Panc1 (cell line): ENCODE results near the gene RAB3IP. TPM values are rescaled to one million over a fixed set of nuclear protein-coding genes. Genes with fewer than 3 reads are reported as not detected.

ENCODE experiments used
- ATAC-seq: fragments of 200-7000 bp; cut with Tn5 transposase; 2 replicates; pipeline ENCODE4 v1.9.1; 2020; ENCODE audit warnings: mild to moderate bottlenecking, moderate library complexity
- BruUV-seq: library from RNA; stranded (reverse); fragments of 400-500 nt; replicated peaks from 2 replicates; lab custom pipeline; 2021; lab: Mats Ljungman, UMichigan
- CTCF ChIA-PET: fragments of 300-600 bp; sonication (Branson Sonifier 250); formaldehyde crosslinking; loops from one replicate; lab custom pipeline; 2022; ENCODE audit warnings: antibody characterized with exemption; lab: Charles Lee
- POLR2A ChIA-PET: fragments of 300-600 bp; sonication (Branson Sonifier 250); formaldehyde crosslinking; loops from one replicate; lab custom pipeline; 2022; ENCODE audit warnings: antibody characterized with exemption; lab: Charles Lee
- DNase-seq: peaks from one replicate; pipeline ENCODE4 v3.0.0-alpha.2; 2010; ENCODE audit warnings: low read depth, low spot score
- H3K27ac ChIP-seq: 2 replicates; pipeline ENCODE4 v1.5.1; 2011; ENCODE audit warnings: mild to moderate bottlenecking, low read length, inconsistent platforms
- H3K27me3 ChIP-seq: fragments of 200-500 bp; sonication (Bioruptor generic); 2 replicates; pipeline ENCODE4 v1.6.0; 2014; ENCODE audit warnings: low read length, inconsistent platforms; ENCODE audit not compliant: control insufficient read depth, insufficient read depth
- H3K36me3 ChIP-seq: fragments of 200-500 bp; sonication (Bioruptor generic); 2 replicates; pipeline ENCODE4 v1.5.1; 2014; ENCODE audit warnings: inconsistent platforms, mild to moderate bottlenecking, low read length, moderate library complexity; ENCODE audit not compliant: control insufficient read depth, insufficient read depth
- H3K4me1 ChIP-seq: 2 replicates; pipeline ENCODE4 v1.5.1; 2011; ENCODE audit warnings: inconsistent platforms, mild to moderate bottlenecking, low read length, moderate library complexity; ENCODE audit not compliant: control insufficient read depth, insufficient read depth
- H3K4me3 ChIP-seq, 2 experiments: 2 replicates each; pipeline ENCODE4 v1.5.1; 2011 to 2012; ENCODE audit warnings: low read depth in 2 of 2, low read length in 2 of 2, mild to moderate bottlenecking in 2 of 2, inconsistent platforms in 1 of 2, moderate library complexity in 1 of 2
- H3K9me3 ChIP-seq: fragments of 200-500 bp; sonication (Bioruptor generic); 2 replicates; pipeline ENCODE4 v1.5.1; 2014; ENCODE audit warnings: low read depth, mild to moderate bottlenecking, inconsistent platforms, low read length, moderate library complexity; ENCODE audit not compliant: control insufficient read depth, insufficient read depth
- POLR2AphosphoS5 ChIP-seq: IDR thresholded peaks from 2 replicates; pipeline ENCODE4 v1.6.1; 2012; ENCODE audit warnings: mild to moderate bottlenecking, low read depth, low read length, moderate library complexity
- SIN3A ChIP-seq: IDR thresholded peaks from 2 replicates; pipeline ENCODE4 v1.6.1; 2012; ENCODE audit warnings: low read depth, mild to moderate bottlenecking, low read length, moderate library complexity, borderline replicate concordance; ENCODE audit not compliant: insufficient read depth
- TCF7L2 ChIP-seq: IDR thresholded peaks from 2 replicates; pipeline ENCODE4 v1.6.1; 2011; ENCODE audit warnings: mild to moderate bottlenecking, low read depth, low read length, inconsistent platforms
- in situ Hi-C: cut with HindIII; loops from 2 replicates; pipeline ENCODE4 v1.10.0; 2016; ENCODE audit warnings: low sequenced_read_pairs, low pct_unique_long_range_greater_than_20kb
- intact Hi-C: fragments of 100-400 bp; cut with micrococcal nuclease; formaldehyde crosslinking; loops from one replicate; pipeline ENCODE4 v1.10.0; 2022; ENCODE audit not compliant: unreplicated experiment
- total RNA-seq: library from RNA; stranded (reverse); gene quantifications from one replicate; pipeline ENCODE4 v1.2.1, GENCODE V29; 2021; ENCODE audit not compliant: unreplicated experiment
- TF ChIP-seq, protein P1 (sequence below), 2 experiments: IDR thresholded peaks; 2 replicates each; pipeline ENCODE4 v1.6.1; 2011 to 2012; ENCODE audit warnings: low read depth in 2 of 2, control low read depth in 1 of 2, low read length in 1 of 2, mild to moderate bottlenecking in 1 of 2, moderate library complexity in 1 of 2; ENCODE audit not compliant: insufficient read depth in 1 of 2
- TF ChIP-seq, protein P2 (sequence below): fragments of 450-650 bp; IDR thresholded peaks from 2 replicates; pipeline ENCODE4 v1.5.1; 2017; ENCODE audit warnings: mild to moderate bottlenecking

The RAB3IP gene
- total RNA-seq, 1 experiment from 2014 or later = 22.9 TPM

DNA sequence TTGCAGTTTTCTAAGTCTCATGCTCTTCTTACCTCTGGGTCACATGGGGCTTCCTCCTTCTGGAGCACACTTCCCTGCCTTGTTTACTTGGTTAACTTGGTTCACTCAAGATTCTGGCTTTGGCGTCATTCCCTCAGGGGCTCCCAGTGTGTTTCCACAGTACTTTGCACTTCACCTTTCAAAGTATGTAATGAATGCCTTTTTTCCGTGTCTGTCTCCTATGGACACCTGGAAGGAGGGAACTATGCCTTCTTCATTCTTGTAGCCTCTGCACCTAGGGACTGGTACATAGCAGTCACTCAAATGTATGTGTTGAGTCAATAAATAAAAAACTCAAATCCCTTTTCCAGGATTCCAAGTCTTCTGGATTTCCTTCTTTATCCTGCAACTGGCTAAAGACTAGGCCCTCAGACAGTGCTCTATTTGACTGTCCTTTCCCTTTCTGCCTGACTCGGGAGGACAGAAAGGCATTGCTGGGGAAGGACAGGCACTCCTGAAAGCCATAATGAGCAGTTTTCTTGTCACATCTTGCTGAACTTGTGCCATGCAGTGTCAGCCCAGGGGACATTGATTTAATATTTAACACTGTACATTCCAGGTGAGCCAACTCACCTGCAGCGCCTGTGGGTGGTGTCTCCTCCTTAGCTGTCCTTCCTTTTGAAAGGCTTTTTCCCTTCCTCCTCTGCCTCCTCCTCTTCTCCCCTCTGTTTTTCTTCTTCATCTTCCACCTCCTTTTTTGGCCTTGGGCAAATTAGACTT, 99.2 kb downstream of the RAB3IP start:
- POLR2A ChIA-PET = no interaction called here
- ATAC-seq = no peak
- in situ Hi-C loops = no loop called here

GRCh38 chr12:69840727-69841126, 102.1 kb downstream of the RAB3IP start:
- in situ Hi-C loops = no loop called here
- ATAC-seq = no peak
- Histone ChIP-seq H3K27me3 (peaks cover 3% of the 10 kb centered on the region; the same call in 1 of the 2 replicates), H3K4me1 (no peaks in the 10 kb centered on the region), H3K4me3 (no peak overlapping the region), H3K36me3 (no peaks in the 10 kb centered on the region), H3K27ac (no peak overlapping the region), H3K9me3 (no peaks in the 10 kb centered on the region)
- POLR2A ChIA-PET = no interaction called here
- CTCF ChIA-PET = no interaction called here
- no peak for DNase-seq
- TF ChIP-seq, protein P1, sequence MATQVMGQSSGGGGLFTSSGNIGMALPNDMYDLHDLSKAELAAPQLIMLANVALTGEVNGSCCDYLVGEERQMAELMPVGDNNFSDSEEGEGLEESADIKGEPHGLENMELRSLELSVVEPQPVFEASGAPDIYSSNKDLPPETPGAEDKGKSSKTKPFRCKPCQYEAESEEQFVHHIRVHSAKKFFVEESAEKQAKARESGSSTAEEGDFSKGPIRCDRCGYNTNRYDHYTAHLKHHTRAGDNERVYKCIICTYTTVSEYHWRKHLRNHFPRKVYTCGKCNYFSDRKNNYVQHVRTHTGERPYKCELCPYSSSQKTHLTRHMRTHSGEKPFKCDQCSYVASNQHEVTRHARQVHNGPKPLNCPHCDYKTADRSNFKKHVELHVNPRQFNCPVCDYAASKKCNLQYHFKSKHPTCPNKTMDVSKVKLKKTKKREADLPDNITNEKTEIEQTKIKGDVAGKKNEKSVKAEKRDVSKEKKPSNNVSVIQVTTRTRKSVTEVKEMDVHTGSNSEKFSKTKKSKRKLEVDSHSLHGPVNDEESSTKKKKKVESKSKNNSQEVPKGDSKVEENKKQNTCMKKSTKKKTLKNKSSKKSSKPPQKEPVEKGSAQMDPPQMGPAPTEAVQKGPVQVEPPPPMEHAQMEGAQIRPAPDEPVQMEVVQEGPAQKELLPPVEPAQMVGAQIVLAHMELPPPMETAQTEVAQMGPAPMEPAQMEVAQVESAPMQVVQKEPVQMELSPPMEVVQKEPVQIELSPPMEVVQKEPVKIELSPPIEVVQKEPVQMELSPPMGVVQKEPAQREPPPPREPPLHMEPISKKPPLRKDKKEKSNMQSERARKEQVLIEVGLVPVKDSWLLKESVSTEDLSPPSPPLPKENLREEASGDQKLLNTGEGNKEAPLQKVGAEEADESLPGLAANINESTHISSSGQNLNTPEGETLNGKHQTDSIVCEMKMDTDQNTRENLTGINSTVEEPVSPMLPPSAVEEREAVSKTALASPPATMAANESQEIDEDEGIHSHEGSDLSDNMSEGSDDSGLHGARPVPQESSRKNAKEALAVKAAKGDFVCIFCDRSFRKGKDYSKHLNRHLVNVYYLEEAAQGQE (IDR thresholded peaks at IDR 0.05; ENCODE audit: insufficient read depth in 1 of 2, low read depth in 2 of 2, low read length in 1 of 2) = no peak
- TF ChIP-seq TCF7L2 = no peak
- TF ChIP-seq SIN3A = no peak
- TF ChIP-seq, protein P2, sequence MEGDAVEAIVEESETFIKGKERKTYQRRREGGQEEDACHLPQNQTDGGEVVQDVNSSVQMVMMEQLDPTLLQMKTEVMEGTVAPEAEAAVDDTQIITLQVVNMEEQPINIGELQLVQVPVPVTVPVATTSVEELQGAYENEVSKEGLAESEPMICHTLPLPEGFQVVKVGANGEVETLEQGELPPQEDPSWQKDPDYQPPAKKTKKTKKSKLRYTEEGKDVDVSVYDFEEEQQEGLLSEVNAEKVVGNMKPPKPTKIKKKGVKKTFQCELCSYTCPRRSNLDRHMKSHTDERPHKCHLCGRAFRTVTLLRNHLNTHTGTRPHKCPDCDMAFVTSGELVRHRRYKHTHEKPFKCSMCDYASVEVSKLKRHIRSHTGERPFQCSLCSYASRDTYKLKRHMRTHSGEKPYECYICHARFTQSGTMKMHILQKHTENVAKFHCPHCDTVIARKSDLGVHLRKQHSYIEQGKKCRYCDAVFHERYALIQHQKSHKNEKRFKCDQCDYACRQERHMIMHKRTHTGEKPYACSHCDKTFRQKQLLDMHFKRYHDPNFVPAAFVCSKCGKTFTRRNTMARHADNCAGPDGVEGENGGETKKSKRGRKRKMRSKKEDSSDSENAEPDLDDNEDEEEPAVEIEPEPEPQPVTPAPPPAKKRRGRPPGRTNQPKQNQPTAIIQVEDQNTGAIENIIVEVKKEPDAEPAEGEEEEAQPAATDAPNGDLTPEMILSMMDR = no peak
- TF ChIP-seq POLR2AphosphoS5 = no peak
- BruUV-seq = no TSS peak
- intact Hi-C loops = no loop called here

More for the DNA sequence above, 99.2 kb downstream of the RAB3IP start:
- intact Hi-C loops = no loop called here
- Histone ChIP-seq H3K4me1 (no peaks in the 10 kb centered on the region), H3K36me3 (no peaks in the 10 kb centered on the region), H3K4me3 (no peak overlapping the region), H3K27ac (no peak overlapping the region), H3K9me3 (no peaks in the 10 kb centered on the region), H3K27me3 (peaks cover 9% of the 10 kb centered on the region)
- BruUV-seq = no TSS peak
- DNase-seq = no peak
- TF ChIP-seq, protein P2 = no peak
- no peak for TF ChIP-seq TCF7L2
- TF ChIP-seq, protein P1 (IDR thresholded peaks at IDR 0.05; ENCODE audit: insufficient read depth in 1 of 2, low read depth in 2 of 2, low read length in 1 of 2) = no peak
- CTCF ChIA-PET = no interaction called here
